Mucosa of stomach (tissue), 1 donor: ENCODE measurements around the gene ZNF618.

Experiments
- H3K27me3 ChIP-seq: one replicate; pipeline ENCODE4 v1.7.0; 2013; ENCODE audit warnings: mild to moderate bottlenecking, low read length; ENCODE audit not compliant: control insufficient read depth, insufficient read depth
- H3K36me3 ChIP-seq: one replicate; pipeline ENCODE4 v1.7.0; 2013; ENCODE audit warnings: low read length; ENCODE audit not compliant: control insufficient read depth, insufficient read depth
- H3K4me1 ChIP-seq: one replicate; pipeline ENCODE4 v1.7.0; 2013; ENCODE audit warnings: mild to moderate bottlenecking, low read length; ENCODE audit not compliant: control insufficient read depth, insufficient read depth
- H3K4me3 ChIP-seq: one replicate; pipeline ENCODE4 v1.7.0; 2013; ENCODE audit warnings: low read length
- H3K9ac ChIP-seq: one replicate; pipeline ENCODE4 v1.7.0; 2013; ENCODE audit warnings: mild to moderate bottlenecking, low read length, moderate library complexity
- H3K9me3 ChIP-seq: one replicate; pipeline ENCODE4 v1.7.0; 2013; ENCODE audit warnings: mild to moderate bottlenecking, low read length, moderate library complexity; ENCODE audit not compliant: control insufficient read depth
- donor health status: Pancreatic carcinoma.

The ZNF618 gene

GRCh38 chr9:114016101-114016500 is 140.0 kb downstream of the ZNF618 start:
- H3K36me3 ChIP-seq = no peaks in the 10 kb centered on the region
- no peaks in the 10 kb centered on the region for H3K4me1 ChIP-seq
- H3K9ac ChIP-seq = no peak overlapping the region
- H3K27me3 ChIP-seq = no peaks in the 10 kb centered on the region
- no peaks in the 10 kb centered on the region for H3K9me3 ChIP-seq
- no peak overlapping the region for H3K4me3 ChIP-seq

- Histone ChIP-seq H3K4me3 (no peak overlapping the region), H3K9me3 (no peaks in the 10 kb centered on the region), H3K4me1 (no peaks in the 10 kb centered on the region), H3K36me3 (no peaks in the 10 kb centered on the region), H3K9ac (no peak overlapping the region), H3K27me3 (no peaks in the 10 kb centered on the region)
Observed at GRCh38 chr9:114016629-114017423, 140.7 kb downstream of the ZNF618 start.

GRCh38 chr9:114017741-114018715 is 141.9 kb downstream of the ZNF618 start:
- Histone ChIP-seq H3K9ac (no peak overlapping the region), H3K27me3 (no peaks in the 10 kb centered on the region), H3K4me3 (no peak overlapping the region), H3K36me3 (no peaks in the 10 kb centered on the region), H3K4me1 (no peaks in the 10 kb centered on the region), H3K9me3 (no peaks in the 10 kb centered on the region)

GRCh38 chr9:114021578-114021977 is 145.5 kb downstream of the ZNF618 start:
- Histone ChIP-seq H3K36me3 (no peaks in the 10 kb centered on the region), H3K4me3 (no peak overlapping the region), H3K9ac (no peak overlapping the region), H3K9me3 (no peaks in the 10 kb centered on the region), H3K27me3 (no peaks in the 10 kb centered on the region), H3K4me1 (no peaks in the 10 kb centered on the region)

- Histone ChIP-seq H3K9ac (no peak overlapping the region), H3K36me3 (no peaks in the 10 kb centered on the region), H3K4me3 (no peak overlapping the region), H3K27me3 (no peaks in the 10 kb centered on the region), H3K4me1 (no peaks in the 10 kb centered on the region), H3K9me3 (no peaks in the 10 kb centered on the region)
Observed at GRCh38 chr9:114023961-114024360, 147.9 kb downstream of the ZNF618 start.

GRCh38 chr9:114025196-114025753 is 149.2 kb downstream of the ZNF618 start:
- Histone ChIP-seq H3K4me1 (peaks cover 3% of the 10 kb centered on the region), H3K27me3 (no peaks in the 10 kb centered on the region), H3K9ac (no peak overlapping the region), H3K9me3 (no peaks in the 10 kb centered on the region), H3K36me3 (no peaks in the 10 kb centered on the region), H3K4me3 (no peak overlapping the region)

GRCh38 chr9:114025760-114026159 is 149.7 kb downstream of the ZNF618 start:
- Histone ChIP-seq H3K9ac (no peak overlapping the region), H3K27me3 (no peaks in the 10 kb centered on the region), H3K4me1 (peaks cover 7% of the 10 kb centered on the region), H3K4me3 (no peak overlapping the region), H3K9me3 (no peaks in the 10 kb centered on the region), H3K36me3 (no peaks in the 10 kb centered on the region)

- no peaks in the 10 kb centered on the region for H3K36me3 ChIP-seq
- H3K27me3 ChIP-seq = no peaks in the 10 kb centered on the region
- peaks cover 7% of the 10 kb centered on the region for H3K4me1 ChIP-seq
- no peak overlapping the region for H3K4me3 ChIP-seq
- H3K9ac ChIP-seq = no peak overlapping the region
- no peaks in the 10 kb centered on the region for H3K9me3 ChIP-seq
Observed at GRCh38 chr9:114026335-114026734, 150.2 kb downstream of the ZNF618 start.

GRCh38 chr9:114027159-114027862 is 151.2 kb downstream of the ZNF618 start:
- Histone ChIP-seq H3K4me3 (no peak overlapping the region), H3K9me3 (no peaks in the 10 kb centered on the region), H3K4me1 (peaks cover 7% of the 10 kb centered on the region), H3K27me3 (no peaks in the 10 kb centered on the region), H3K9ac (no peak overlapping the region), H3K36me3 (no peaks in the 10 kb centered on the region)

GRCh38 chr9:114027863-114028465 is 151.9 kb downstream of the ZNF618 start:
- H3K4me1 ChIP-seq = peaks cover 7% of the 10 kb centered on the region
- H3K4me3 ChIP-seq = no peak overlapping the region
- H3K36me3 ChIP-seq = no peaks in the 10 kb centered on the region
- no peak overlapping the region for H3K9ac ChIP-seq
- no peaks in the 10 kb centered on the region for H3K9me3 ChIP-seq
- no peaks in the 10 kb centered on the region for H3K27me3 ChIP-seq

- Histone ChIP-seq H3K9me3 (no peaks in the 10 kb centered on the region), H3K4me1 (peaks cover 7% of the 10 kb centered on the region), H3K27me3 (no peaks in the 10 kb centered on the region), H3K36me3 (no peaks in the 10 kb centered on the region), H3K9ac (no peak overlapping the region), H3K4me3 (no peak overlapping the region)
Observed at GRCh38 chr9:114028646-114029045, 152.5 kb downstream of the ZNF618 start.
